K562 (cell line): ENCODE data around the gene DTX1. TPM values are rescaled to one million over a fixed set of nuclear protein-coding genes. Genes with fewer than 3 reads are reported as not detected.

ENCODE experiments used
- ATAC-seq: fragments of 200-7000 bp; cut with Tn5 transposase; 3 replicates; pipeline ENCODE4 v1.9.1; 2020; ENCODE audit warnings: moderate library complexity
- BruUV-seq: library from RNA; stranded (reverse); fragments of 400-500 nt; replicated peaks from 2 replicates; lab custom pipeline; 2021; lab: Mats Ljungman, UMichigan
- CTCF ChIA-PET: fragments of 300-600 bp; formaldehyde crosslinking; extraction: SDS; loops from one replicate; lab custom pipeline; 2021; ENCODE audit warnings: low intra/inter-chr PET ratio; lab: Yijun Ruan, JAX
- POLR2A ChIA-PET: fragments of 300-600, 350-650 bp; sonication (Branson Sonifier 250); formaldehyde crosslinking; extraction: SDS; loops from one replicate; lab custom pipeline; 2021; ENCODE audit warnings: antibody characterized with exemption, inconsistent platforms; lab: Yijun Ruan, JAX
- DNase-seq, 4 experiments: peaks; one replicate each; pipeline versions ENCODE4 v3.0.0 to v3.0.0-alpha.2; 2011 to 2018; ENCODE audit warnings: low spot score in 3 of 4, mixed read lengths in 3 of 4; ENCODE audit errors: extremely low read depth in 1 of 4
- FAIRE-seq: peaks from 2 replicates; lab custom pipeline; 2011; peaks lifted over from hg19 to GRCh38; lab: Jason Lieb, UNC
- H2AFZ ChIP-seq: 2 replicates; pipeline ENCODE4 v1.6.0; 2011; ENCODE audit warnings: low read depth, low read length, control low read depth, inconsistent platforms
- H3K27ac ChIP-seq: fragments of 200-600 bp; 3 replicates; pipeline ENCODE4 v1.8.0; 2011; ENCODE audit warnings: low read depth, mild to moderate bottlenecking, control low read depth, inconsistent platforms, low read length, moderate library complexity, mixed read lengths; ENCODE audit errors: extremely low read depth
- H3K27me3 ChIP-seq, 2 experiments: fragments of 300-600 bp in 1 of 2; 2 replicates in 1 of 2; 3 replicates in 1 of 2; pipeline versions ENCODE4 v1.6.0 to v1.8.0; 2011; ENCODE audit warnings: inconsistent platforms in 2 of 2, low read length in 2 of 2, mild to moderate bottlenecking in 1 of 2, mixed read lengths in 1 of 2, moderate library complexity in 1 of 2; ENCODE audit not compliant: control insufficient read depth in 2 of 2, insufficient read depth in 2 of 2
- H3K36me3 ChIP-seq: fragments of 300-600 bp; 3 replicates; pipeline ENCODE4 v1.8.0; 2011; ENCODE audit warnings: mild to moderate bottlenecking, low read length, inconsistent platforms; ENCODE audit not compliant: control insufficient read depth, insufficient read depth
- H3K4me1 ChIP-seq, 2 experiments: fragments of 200-600 bp in 1 of 2; replicated peaks in 1 of 2; 2 replicates in 1 of 2; 3 replicates in 1 of 2; pipeline versions ENCODE4 v1.5.1 to v1.8.0; 2011; ENCODE audit warnings: inconsistent platforms in 2 of 2, low read length in 2 of 2, mild to moderate bottlenecking in 1 of 2, mixed read lengths in 1 of 2, moderate library complexity in 1 of 2; ENCODE audit not compliant: control insufficient read depth in 2 of 2, insufficient read depth in 2 of 2
- H3K4me2 ChIP-seq: 2 replicates; pipeline ENCODE4 v1.6.1; 2011; ENCODE audit warnings: low read length, control low read depth, inconsistent platforms, mixed read lengths; ENCODE audit not compliant: insufficient read depth
- H3K4me3 ChIP-seq: fragments of 200-600 bp; sonication (generic), shearing (Covaris generic); 2 replicates; pipeline ENCODE4 v1.5.1; 2016; ENCODE audit warnings: control low read depth, inconsistent platforms
- H3K79me2 ChIP-seq: fragments of 200-600 bp; 3 replicates; pipeline ENCODE4 v1.8.0; 2011; ENCODE audit warnings: low read length, inconsistent platforms; ENCODE audit not compliant: control insufficient read depth, insufficient read depth
- H3K9ac ChIP-seq, 2 experiments: 2 replicates each; pipeline versions ENCODE4 v1.6.0 to v1.6.1; 2011; ENCODE audit warnings: low read depth in 2 of 2, low read length in 2 of 2, control low read depth in 1 of 2, inconsistent platforms in 1 of 2, mild to moderate bottlenecking in 1 of 2, mixed read lengths in 1 of 2; ENCODE audit not compliant: insufficient read depth in 1 of 2
- H3K9me1 ChIP-seq: one replicate; pipeline ENCODE4 v1.6.0; 2011; ENCODE audit warnings: inconsistent platforms, mild to moderate bottlenecking, low read length, moderate library complexity; ENCODE audit not compliant: control insufficient read depth, insufficient read depth
- H3K9me3 ChIP-seq: replicated peaks from 2 replicates; pipeline ENCODE4 v1.5.1; 2011; ENCODE audit warnings: low read depth, low read length, inconsistent platforms; ENCODE audit not compliant: control insufficient read depth, insufficient read depth
- H4K20me1 ChIP-seq: replicated peaks from 2 replicates; pipeline ENCODE4 v1.6.1; 2011; ENCODE audit warnings: low read length, inconsistent platforms, mixed read lengths; ENCODE audit not compliant: control insufficient read depth, insufficient read depth
- ADNP ChIP-seq: fragments of 200-800 bp; sonication (Bioruptor generic); IDR thresholded peaks from 2 replicates; pipeline ENCODE4 v1.6.1; 2016; ENCODE audit warnings: missing genetic modification characterization, missing compliant biosample characterization
- BCOR ChIP-seq: fragments of 450-650 bp; IDR thresholded peaks from 2 replicates; pipeline ENCODE4 v1.6.1; 2016
- CLOCK ChIP-seq: fragments of 250-450 bp; sonication (Bioruptor Pico); IDR thresholded peaks from 2 replicates; pipeline ENCODE4 v1.4.0; 2020; ENCODE audit warnings: mild to moderate bottlenecking, moderate library complexity, borderline replicate concordance
- KDM1A ChIP-seq, 2 experiments: fragments of 450-650 bp; IDR thresholded peaks; 2 replicates each; pipeline ENCODE4 v1.6.1; 2016; ENCODE audit warnings: mild to moderate bottlenecking in 2 of 2
- MXD1 ChIP-seq: fragments of 250-450 bp; sonication (Bioruptor Pico); IDR thresholded peaks from 2 replicates; pipeline ENCODE4 v1.8.0; 2021; ENCODE audit warnings: borderline replicate concordance, mild to moderate bottlenecking, moderate library complexity; ENCODE audit not compliant: poor library complexity, severe bottlenecking
- NFE2 ChIP-seq: IDR thresholded peaks from 2 replicates; pipeline ENCODE4 v1.6.1; 2014; ENCODE audit warnings: antibody characterized with exemption, low read depth
- POLR3A ChIP-seq: IDR thresholded peaks from 2 replicates; pipeline ENCODE4 v1.6.1; 2011; ENCODE audit warnings: borderline replicate concordance, mild to moderate bottlenecking, moderate library complexity; ENCODE audit not compliant: insufficient read length, insufficient read depth; ENCODE audit errors: extremely low read depth
- PPARD ChIP-seq: fragments of 250-450 bp; sonication (Bioruptor Pico); IDR thresholded peaks from 2 replicates; pipeline ENCODE4 v1.8.0; 2022; ENCODE audit warnings: inconsistent platforms, mild to moderate bottlenecking, moderate library complexity
- PREB ChIP-seq: sonication (generic); formaldehyde crosslinking; IDR thresholded peaks from 2 replicates; pipeline ENCODE4 v1.8.1; 2023; ENCODE audit warnings: mild to moderate bottlenecking, missing genetic modification reagents
- RB1 ChIP-seq: fragments of 450-650 bp; IDR thresholded peaks from 2 replicates; pipeline ENCODE4 v1.6.1; 2017; ENCODE audit warnings: low read depth, mild to moderate bottlenecking
- RBM25 ChIP-seq: fragments of 200-400 bp; formaldehyde crosslinking; IDR thresholded peaks from 2 replicates; pipeline ENCODE4 v1.6.1; 2018; ENCODE audit warnings: low read length, low read depth, moderate library complexity; ENCODE audit not compliant: severe bottlenecking
- XRCC3 ChIP-seq: fragments of 450-650 bp; IDR thresholded peaks from 2 replicates; pipeline ENCODE4 v1.6.1; 2017; ENCODE audit warnings: mild to moderate bottlenecking, moderate library complexity
- ZNF316 ChIP-seq: fragments of 450-650 bp; IDR thresholded peaks from 2 replicates; pipeline ENCODE4 v1.6.1; 2016
- ZNF707 ChIP-seq: fragments of 250-450 bp; sonication (Bioruptor Pico); conservative IDR thresholded peaks from 2 replicates; pipeline ENCODE4 v1.8.0; 2022; ENCODE audit warnings: inconsistent platforms, mild to moderate bottlenecking, moderate library complexity
- WGBS: fragments of 100-300 bp; shearing (Covaris generic); methylation state at CpG from one replicate; pipeline ENCODE4 v1.1.6; 2016; ENCODE audit warnings: low coverage, mixed read lengths; ENCODE audit not compliant: insufficient coverage; ENCODE audit errors: missing lambda C conversion rate; 5-methylcytosine and 5-hydroxymethylcytosine counted together
- in situ Hi-C: fragments of 300-500 bp; cut with MboI; formaldehyde crosslinking; loops from 4 replicates; pipeline ENCODE4 v1.15.0; 2018; ENCODE audit warnings: inconsistent platforms, mixed read lengths
- intact Hi-C: fragments of 100-400 bp; cut with micrococcal nuclease; formaldehyde crosslinking; loops from 2 replicates; pipeline ENCODE4 v1.14.2; 2022
- polyA plus RNA-seq, 8 experiments: library from polyadenylated mRNA; depleted of rRNA in 4 of 8; stranded (reverse) in 5 of 8; unstranded in 3 of 8; fragments of >200 nt; fragmentation: Nextera tagmentation in 2 of 8; fragmentation: Illumina TruSeq in 1 of 8; extraction: Ambion mirVana in 2 of 8; extraction: Trizol in 1 of 8; gene quantifications; 2 replicates each; pipeline versions ENCODE4 v1.2.1 to v1.2.3, GENCODE V29; 2011 to 2014; ENCODE audit warnings: inconsistent platforms in 1 of 8, missing spikeins in 1 of 8
- total RNA-seq, 7 experiments: library from RNA; depleted of rRNA in 6 of 7; stranded (reverse); fragments of >200 nt in 6 of 7; fragmentation: Illumina TruSeq in 2 of 7; extraction: Trizol in 2 of 7; gene quantifications; 2 replicates each; pipeline versions ENCODE4 v1.2.1 to v1.2.3, GENCODE V29; 2011 to 2021; ENCODE audit warnings: low replicate concordance in 1 of 7

The DTX1 gene
- total and polyA plus RNA-seq, 9 of the 15 experiments (the other 6 are each of a cell fraction or from before 2014, with no cell fraction given): not detected

- Histone ChIP-seq H3K9ac (no peak overlapping the region), H2AFZ (no peak overlapping the region), H3K9me3 (no peaks in the 10 kb centered on the region), H3K79me2 (no peaks in the 10 kb centered on the region), H3K4me3 (no peak overlapping the region), H3K27me3 (peaks cover 28 to 65% of the 10 kb centered on the region in 2 experiments; a peak in 4 of 5 replicates), H3K36me3 (no peaks in the 10 kb centered on the region), H3K27ac (no peak overlapping the region), H3K9me1 (no peaks in the 10 kb centered on the region), H3K4me1 (peaks cover 0 to 17% of the 10 kb centered on the region in 2 experiments; a peak in 1 of 5 replicates), H4K20me1 (peaks cover 17% of the 10 kb centered on the region; the same call in 1 of the 2 replicates), H3K4me2 (no peak overlapping the region)
- no peak for FAIRE-seq
- in situ Hi-C loops: no loop called here
- ChIA-PET CTCF (no interaction called here), POLR2A (no interaction called here)
- no peak for ATAC-seq
- DNase-seq: no peak
- intact Hi-C loops: no loop called here
- WGBS: 25% methylated on average over 3 of the region's 3 CpGs
- no TSS peak for BruUV-seq
- TF ChIP-seq RB1: no peak
- no peak for TF ChIP-seq ZNF707
- TF ChIP-seq ADNP (tag): peak; percentile 51; the same call in 1 of the 2 replicates
- TF ChIP-seq POLR3A: no peak
- no peak for TF ChIP-seq NFE2
- no peak for TF ChIP-seq PPARD (CRISPR knock-in tag)
- no peak for TF ChIP-seq CLOCK (CRISPR knock-in tag)
- TF ChIP-seq PREB (CRISPR knock-in tag): no peak
- peak; percentile 35; the same call in 1 of the 2 replicates for TF ChIP-seq BCOR
- TF ChIP-seq MXD1 (CRISPR knock-in tag): no peak
- no peak for TF ChIP-seq XRCC3
- no peak for TF ChIP-seq ZNF316
- TF ChIP-seq RBM25: peak; percentile 81
- TF ChIP-seq KDM1A (IDR thresholded peaks at IDR 0.05): peak; percentile 12 to 33; a peak in 1 of 4 replicates
- TF ChIP-seq, all 486 proteins: peak for 4
Observed at GRCh38 chr12:113111247-113111646, 54.7 kb downstream of the DTX1 start.
